K562 treated with DMSO at 1 percent for 24 hours (cell line): ENCODE results near the gene CPA1. TPM values are rescaled to one million over a fixed set of nuclear protein-coding genes. Genes with fewer than 3 reads are reported as not detected.

Experiments used
- total RNA-seq: library from RNA; unstranded; fragments of 300-600 nt; gene quantifications from 2 replicates; pipeline ENCODE4 v1.2.3, GENCODE V29; 2022; ENCODE audit warnings: low read depth; ENCODE audit not compliant: insufficient read depth

CPA1 gene
- not detected in 2 replicates for total RNA-seq

GRCh38 chr7:130379921-130380860 lies at the start of gene CPA1:
Gene CPA1 (plus strand): TSS chr7:130380494. CDS start chr7:130380521, 27 bp downstream.

DNA sequence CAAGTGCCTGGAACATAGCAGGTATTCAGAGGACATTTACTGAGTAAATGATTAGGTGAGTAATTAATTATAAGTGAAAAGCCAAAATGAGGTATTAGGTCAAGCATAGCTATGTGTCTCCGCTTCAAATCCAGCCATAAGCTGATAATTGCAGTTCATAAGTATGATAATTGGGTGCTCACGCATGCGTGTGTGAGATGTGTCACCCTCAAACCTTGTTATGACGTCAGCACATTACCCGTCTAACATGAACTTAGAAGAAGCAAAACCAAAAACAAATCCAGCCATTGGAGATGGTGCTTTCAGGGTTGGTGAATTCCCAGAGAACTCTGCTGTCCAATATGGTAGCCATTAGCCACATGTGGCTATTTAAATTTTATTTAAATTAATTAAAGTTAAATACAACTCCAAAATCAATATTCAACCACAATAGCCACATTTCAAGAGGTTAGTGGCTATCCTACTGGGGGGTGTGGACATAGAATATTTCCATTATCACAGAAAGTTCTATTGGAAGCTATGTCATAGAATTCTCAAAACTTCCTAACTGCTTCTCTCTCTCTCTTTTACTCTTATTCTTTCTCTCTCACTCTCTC lies 35.9 kb upstream of the CPA1 start, which contains the start of gene CPA5:
CPA5 (plus strand) TSS at position 546 of the 596 bp plus-strand sequence. CDS start 1,670 bp downstream, outside the sequence.

Other genes with a start within 250 kb of the CPA1 start
- gene TMEM209, start 175.1 kb upstream of the CPA1 start, total RNA-seq, result 24.1 and 27.3 TPM in 2 replicates
- not detected in 2 replicates for gene SSMEM1, start 172.6 kb upstream of the CPA1 start, total RNA-seq
- not detected in 2 replicates for gene CPA2, start 113.6 kb upstream of the CPA1 start, total RNA-seq
- gene CPA4, start 87.3 kb upstream of the CPA1 start, total RNA-seq, result not detected in 2 replicates
- 6.8 and 8.7 TPM in 2 replicates for gene CPA5, start 35.7 kb upstream of the CPA1 start, total RNA-seq
- gene CEP41, start 60.5 kb downstream of the CPA1 start, total RNA-seq, result 3.3 and 4.4 TPM in 2 replicates
- 0.57 TPM in 1 of 2 replicates, not detected in the other for gene MEST, start 111.6 kb downstream of the CPA1 start, total RNA-seq